ENCODE data around the gene CEP57L1. TPM values are rescaled to one million over a fixed set of nuclear protein-coding genes. Genes with fewer than 3 reads are reported as not detected.
A peak's percentile ranks its signal among the peaks of the same experiment; 100 is the strongest.

The CEP57L1 gene
- total and polyA plus RNA-seq, 9 of the 15 experiments (the other 6 are each of a cell fraction or from before 2014, with no cell fraction given) = 39.4 to 88.6 (median 61.8) TPM

DNA sequence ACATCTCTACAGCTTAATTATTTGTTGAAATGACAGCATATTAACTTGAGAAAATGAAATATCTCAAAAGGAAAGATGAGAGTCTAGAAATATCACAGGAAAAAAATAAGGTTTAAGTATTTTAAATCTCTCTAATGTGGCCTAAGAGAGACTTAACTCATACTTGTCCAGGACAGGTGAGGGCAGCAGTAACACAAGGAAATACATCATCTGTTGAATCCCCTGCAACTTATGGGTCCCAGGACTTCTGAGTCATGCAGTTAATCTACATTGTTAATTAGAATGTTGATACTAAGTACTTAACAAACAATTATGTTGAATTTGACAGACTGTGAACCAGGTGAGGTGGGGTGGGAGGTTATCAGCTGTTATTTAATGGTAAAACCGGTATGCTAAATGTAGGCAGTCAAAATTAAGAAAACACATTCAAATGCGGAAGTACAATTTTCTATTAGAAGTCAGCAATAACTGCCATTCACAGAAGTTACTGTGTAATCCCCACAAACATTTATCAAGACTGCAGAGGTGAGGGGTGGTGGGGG, 87.9 kb downstream of the CEP57L1 start (continued):
- TF ChIP-seq PML (IDR thresholded peaks at IDR 0.05; ENCODE audit: low read length) (no peak), CBX3 (IDR thresholded peaks at IDR 0.05; ENCODE audit: borderline replicate concordance in 1 of 2, low read length in 2 of 2) (no peak), ZNF23 (CRISPR knock-in tag; IDR thresholded peaks at IDR 0.05) (no peak), ERF (CRISPR knock-in tag; IDR thresholded peaks at IDR 0.05) (no peak), ZNF436 (CRISPR knock-in tag; IDR thresholded peaks at IDR 0.05) (no peak), ZNF41 (CRISPR knock-in tag; conservative IDR thresholded peaks at IDR 0.05) (no peak), ZNF175 (CRISPR knock-in tag; IDR thresholded peaks at IDR 0.05; ENCODE audit: low read depth) (no peak), FIP1L1 (IDR thresholded peaks at IDR 0.05; ENCODE audit: low read depth, low read length, poor library complexity, severe bottlenecking) (no peak), CBX8 (IDR thresholded peaks at IDR 0.05; ENCODE audit: borderline replicate concordance, extremely low read depth, low read depth, low read length, poor library complexity, severe bottlenecking) (no peak), STAT5B (CRISPR knock-in tag; IDR thresholded peaks at IDR 0.05) (no peak), KLF16 (IDR thresholded peaks at IDR 0.05) (no peak), ZNF551 (CRISPR knock-in tag; IDR thresholded peaks at IDR 0.05) (no peak)
- TF ChIP-seq, protein P1, sequence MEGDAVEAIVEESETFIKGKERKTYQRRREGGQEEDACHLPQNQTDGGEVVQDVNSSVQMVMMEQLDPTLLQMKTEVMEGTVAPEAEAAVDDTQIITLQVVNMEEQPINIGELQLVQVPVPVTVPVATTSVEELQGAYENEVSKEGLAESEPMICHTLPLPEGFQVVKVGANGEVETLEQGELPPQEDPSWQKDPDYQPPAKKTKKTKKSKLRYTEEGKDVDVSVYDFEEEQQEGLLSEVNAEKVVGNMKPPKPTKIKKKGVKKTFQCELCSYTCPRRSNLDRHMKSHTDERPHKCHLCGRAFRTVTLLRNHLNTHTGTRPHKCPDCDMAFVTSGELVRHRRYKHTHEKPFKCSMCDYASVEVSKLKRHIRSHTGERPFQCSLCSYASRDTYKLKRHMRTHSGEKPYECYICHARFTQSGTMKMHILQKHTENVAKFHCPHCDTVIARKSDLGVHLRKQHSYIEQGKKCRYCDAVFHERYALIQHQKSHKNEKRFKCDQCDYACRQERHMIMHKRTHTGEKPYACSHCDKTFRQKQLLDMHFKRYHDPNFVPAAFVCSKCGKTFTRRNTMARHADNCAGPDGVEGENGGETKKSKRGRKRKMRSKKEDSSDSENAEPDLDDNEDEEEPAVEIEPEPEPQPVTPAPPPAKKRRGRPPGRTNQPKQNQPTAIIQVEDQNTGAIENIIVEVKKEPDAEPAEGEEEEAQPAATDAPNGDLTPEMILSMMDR (IDR thresholded peaks at IDR 0.05 in 2 of 3, conservative IDR thresholded peaks at IDR 0.05 in 1 of 3; ENCODE audit: insufficient read depth in 2 of 3, low read depth in 1 of 3, low read length in 3 of 3) = peak; percentile 33 to 60 (median 42); a peak in 4 of 6 replicates
- TF ChIP-seq, protein P2, sequence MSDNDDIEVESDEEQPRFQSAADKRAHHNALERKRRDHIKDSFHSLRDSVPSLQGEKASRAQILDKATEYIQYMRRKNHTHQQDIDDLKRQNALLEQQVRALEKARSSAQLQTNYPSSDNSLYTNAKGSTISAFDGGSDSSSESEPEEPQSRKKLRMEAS (CRISPR knock-in tag; IDR thresholded peaks at IDR 0.05) = no peak
- TF ChIP-seq, protein P3, sequence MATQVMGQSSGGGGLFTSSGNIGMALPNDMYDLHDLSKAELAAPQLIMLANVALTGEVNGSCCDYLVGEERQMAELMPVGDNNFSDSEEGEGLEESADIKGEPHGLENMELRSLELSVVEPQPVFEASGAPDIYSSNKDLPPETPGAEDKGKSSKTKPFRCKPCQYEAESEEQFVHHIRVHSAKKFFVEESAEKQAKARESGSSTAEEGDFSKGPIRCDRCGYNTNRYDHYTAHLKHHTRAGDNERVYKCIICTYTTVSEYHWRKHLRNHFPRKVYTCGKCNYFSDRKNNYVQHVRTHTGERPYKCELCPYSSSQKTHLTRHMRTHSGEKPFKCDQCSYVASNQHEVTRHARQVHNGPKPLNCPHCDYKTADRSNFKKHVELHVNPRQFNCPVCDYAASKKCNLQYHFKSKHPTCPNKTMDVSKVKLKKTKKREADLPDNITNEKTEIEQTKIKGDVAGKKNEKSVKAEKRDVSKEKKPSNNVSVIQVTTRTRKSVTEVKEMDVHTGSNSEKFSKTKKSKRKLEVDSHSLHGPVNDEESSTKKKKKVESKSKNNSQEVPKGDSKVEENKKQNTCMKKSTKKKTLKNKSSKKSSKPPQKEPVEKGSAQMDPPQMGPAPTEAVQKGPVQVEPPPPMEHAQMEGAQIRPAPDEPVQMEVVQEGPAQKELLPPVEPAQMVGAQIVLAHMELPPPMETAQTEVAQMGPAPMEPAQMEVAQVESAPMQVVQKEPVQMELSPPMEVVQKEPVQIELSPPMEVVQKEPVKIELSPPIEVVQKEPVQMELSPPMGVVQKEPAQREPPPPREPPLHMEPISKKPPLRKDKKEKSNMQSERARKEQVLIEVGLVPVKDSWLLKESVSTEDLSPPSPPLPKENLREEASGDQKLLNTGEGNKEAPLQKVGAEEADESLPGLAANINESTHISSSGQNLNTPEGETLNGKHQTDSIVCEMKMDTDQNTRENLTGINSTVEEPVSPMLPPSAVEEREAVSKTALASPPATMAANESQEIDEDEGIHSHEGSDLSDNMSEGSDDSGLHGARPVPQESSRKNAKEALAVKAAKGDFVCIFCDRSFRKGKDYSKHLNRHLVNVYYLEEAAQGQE (IDR thresholded peaks at IDR 0.05; ENCODE audit: borderline replicate concordance) = peak; percentile 59; the same call in 1 of the 2 replicates
- TF ChIP-seq, protein P3 (CRISPR knock-in tag; IDR thresholded peaks at IDR 0.05; ENCODE audit: low read depth) = no peak
- TF ChIP-seq, protein P4, sequence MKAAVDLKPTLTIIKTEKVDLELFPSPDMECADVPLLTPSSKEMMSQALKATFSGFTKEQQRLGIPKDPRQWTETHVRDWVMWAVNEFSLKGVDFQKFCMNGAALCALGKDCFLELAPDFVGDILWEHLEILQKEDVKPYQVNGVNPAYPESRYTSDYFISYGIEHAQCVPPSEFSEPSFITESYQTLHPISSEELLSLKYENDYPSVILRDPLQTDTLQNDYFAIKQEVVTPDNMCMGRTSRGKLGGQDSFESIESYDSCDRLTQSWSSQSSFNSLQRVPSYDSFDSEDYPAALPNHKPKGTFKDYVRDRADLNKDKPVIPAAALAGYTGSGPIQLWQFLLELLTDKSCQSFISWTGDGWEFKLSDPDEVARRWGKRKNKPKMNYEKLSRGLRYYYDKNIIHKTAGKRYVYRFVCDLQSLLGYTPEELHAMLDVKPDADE (conservative IDR thresholded peaks at IDR 0.05; ENCODE audit: control insufficient read depth, low read depth, low read length) = no peak
